Endothelial cell of umbilical vein (primary cell): Measurements from ENCODE around the gene RRP15. TPM values are rescaled to one million over a fixed set of nuclear protein-coding genes. Genes with fewer than 3 reads are reported as not detected.

ENCODE experiments used
- BruUV-seq: library from RNA; stranded (reverse); fragments of 400-500 nt; replicated peaks from 2 replicates; lab custom pipeline; 2021; lab: Mats Ljungman, UMichigan
- CTCF ChIA-PET: fragments of 300-600, 350-600 bp; sonication (Branson Sonifier 250); formaldehyde crosslinking; loops from one replicate; lab custom pipeline; 2021; ENCODE audit warnings: antibody characterized with exemption, inconsistent platforms; lab: Charles Lee
- POLR2A ChIA-PET: fragments of 300-600, 350-600 bp; sonication (Branson Sonifier 250); formaldehyde crosslinking; loops from one replicate; lab custom pipeline; 2021; ENCODE audit warnings: antibody characterized with exemption, inconsistent platforms; lab: Charles Lee
- DNase-seq: peaks from one replicate; pipeline ENCODE4 v3.0.0-alpha.2; 2011; ENCODE audit warnings: low read depth, low spot score
- FAIRE-seq: peaks from 2 replicates; lab custom pipeline; 2011; peaks lifted over from hg19 to GRCh38; lab: Jason Lieb, UNC
- H2AFZ ChIP-seq: 2 replicates; pipeline ENCODE4 v1.6.0; 2012; ENCODE audit warnings: low read depth, low read length, control low read depth, inconsistent platforms
- H3K27ac ChIP-seq: 2 replicates; pipeline ENCODE4 v1.5.1; 2011; ENCODE audit warnings: low read depth, mild to moderate bottlenecking, control low read depth, low read length, moderate library complexity; ENCODE audit not compliant: insufficient read depth
- H3K27me3 ChIP-seq, 2 experiments: 2 replicates each; pipeline versions ENCODE4 v1.6.0 to v1.6.1; 2011; ENCODE audit warnings: low read length in 2 of 2, mixed read lengths in 1 of 2; ENCODE audit not compliant: control insufficient read depth in 2 of 2, insufficient read depth in 2 of 2
- H3K36me3 ChIP-seq, 2 experiments: 2 replicates in 1 of 2; 3 replicates in 1 of 2; pipeline ENCODE4 v1.5.1; 2011; ENCODE audit warnings: low read length in 2 of 2, mild to moderate bottlenecking in 1 of 2, moderate library complexity in 1 of 2; ENCODE audit not compliant: control insufficient read depth in 2 of 2, insufficient read depth in 2 of 2; ENCODE audit errors: extremely low read depth in 1 of 2
- H3K4me1 ChIP-seq: 3 replicates; pipeline ENCODE4 v1.5.1; 2011; ENCODE audit warnings: mild to moderate bottlenecking, low read length; ENCODE audit not compliant: control insufficient read depth, insufficient read depth; ENCODE audit errors: extremely low read depth
- H3K4me2 ChIP-seq: 2 replicates; pipeline ENCODE4 v1.6.1; 2011; ENCODE audit warnings: low read length, control low read depth, mixed read lengths; ENCODE audit not compliant: insufficient read depth
- H3K4me3 ChIP-seq, 3 experiments: fragments of 200-600 bp in 1 of 3; sonication (generic), shearing (Covaris generic) in 1 of 3; replicated peaks in 1 of 3; 2 replicates each; pipeline ENCODE4 v1.5.1; 2011 to 2016; ENCODE audit warnings: control low read depth in 3 of 3, low read length in 3 of 3, mild to moderate bottlenecking in 2 of 3, inconsistent platforms in 1 of 3, low read depth in 1 of 3, moderate library complexity in 1 of 3; ENCODE audit not compliant: insufficient read depth in 1 of 3
- H3K79me2 ChIP-seq: 2 replicates; pipeline ENCODE4 v1.6.0; 2012; ENCODE audit warnings: low read length, inconsistent platforms; ENCODE audit not compliant: control insufficient read depth, insufficient read depth
- H3K9ac ChIP-seq: replicated peaks from 2 replicates; pipeline ENCODE3; 2011; ENCODE audit warnings: low read length, control low read depth; ENCODE audit not compliant: insufficient read depth; ENCODE audit errors: extremely low read depth
- H3K9me1 ChIP-seq: replicated peaks from 3 replicates; pipeline ENCODE4 v1.6.0; 2011; ENCODE audit warnings: mild to moderate bottlenecking, low read length; ENCODE audit not compliant: control insufficient read depth, insufficient read depth; ENCODE audit errors: extremely low read depth
- H3K9me3 ChIP-seq: replicated peaks from 2 replicates; pipeline ENCODE4 v1.5.1; 2012; ENCODE audit warnings: low read length, inconsistent platforms; ENCODE audit not compliant: control insufficient read depth, insufficient read depth
- H4K20me1 ChIP-seq: replicated peaks from 2 replicates; pipeline ENCODE3; 2011; ENCODE audit warnings: mild to moderate bottlenecking, low read length; ENCODE audit not compliant: control insufficient read depth, insufficient read depth; ENCODE audit errors: extremely low read depth
- FOS ChIP-seq: IDR thresholded peaks from 2 replicates; pipeline ENCODE4 v1.6.1; 2011; ENCODE audit warnings: mild to moderate bottlenecking, low read length, moderate library complexity, borderline replicate concordance; ENCODE audit not compliant: insufficient read depth
- GATA2 ChIP-seq: IDR thresholded peaks from 2 replicates; pipeline ENCODE4 v1.7.0; 2011; ENCODE audit warnings: low read depth, mild to moderate bottlenecking, moderate library complexity, mixed read lengths, low read length; ENCODE audit not compliant: insufficient read length, insufficient read depth
- JUN ChIP-seq: IDR thresholded peaks from 2 replicates; pipeline ENCODE4 v1.6.1; 2011; ENCODE audit warnings: borderline replicate concordance, low read depth; ENCODE audit not compliant: insufficient read length, insufficient read depth
- MYC ChIP-seq: IDR thresholded peaks from one replicate; pipeline ENCODE4 v1.6.1; 2011; ENCODE audit warnings: mild to moderate bottlenecking, low read depth, low read length
- POLR2A ChIP-seq: IDR thresholded peaks from 2 replicates; pipeline ENCODE4 v1.6.1; 2012; ENCODE audit warnings: low read depth, mild to moderate bottlenecking, control low read depth, low read length
- POLR2AphosphoS5 ChIP-seq: IDR thresholded peaks from 2 replicates; pipeline ENCODE4 v1.6.1; 2012; ENCODE audit warnings: low read depth, mild to moderate bottlenecking, control low read depth, low read length, moderate library complexity; ENCODE audit not compliant: insufficient read depth
- dilution Hi-C: fragments of 300-500 bp; cut with MboI; formaldehyde crosslinking; loops from one replicate; pipeline ENCODE4 v1.15.0; 2019; ENCODE audit warnings: low sequenced_read_pairs; ENCODE audit not compliant: extremely low pct_ligation_motif_present
- intact Hi-C: fragments of 100-400 bp; cut with micrococcal nuclease; formaldehyde crosslinking; loops from one replicate; pipeline ENCODE4 v1.10.0; 2022
- polyA plus RNA-seq, 4 experiments: library from polyadenylated mRNA; depleted of rRNA in 3 of 4; stranded (reverse) in 3 of 4; unstranded in 1 of 4; fragments of >200 nt; gene quantifications; 2 replicates each; pipeline versions ENCODE4 v1.2.1 to v1.2.3, GENCODE V29; 2011 to 2012; ENCODE audit warnings: missing spikeins in 1 of 4
- total RNA-seq: library from RNA; stranded (reverse); gene quantifications from 2 replicates; pipeline ENCODE4 v1.2.3, GENCODE V29; 2021
- TF ChIP-seq, protein P1 (sequence below), 2 donors: IDR thresholded peaks; 1 replicate in 1 of 2; 2 replicates in 1 of 2; pipeline ENCODE4 v1.5.1; 2011; ENCODE audit warnings: low read length in 2 of 2, mild to moderate bottlenecking in 2 of 2, moderate library complexity in 2 of 2, control low read depth in 1 of 2, inconsistent platforms in 1 of 2, low read depth in 1 of 2; ENCODE audit not compliant: insufficient read depth in 1 of 2; ENCODE audit errors: extremely low read depth in 1 of 2
- TF ChIP-seq, protein P2 (sequence below): IDR thresholded peaks from 2 replicates; pipeline ENCODE4 v1.6.1; 2011; ENCODE audit not compliant: insufficient read depth, insufficient read length

The RRP15 gene
- total and polyA plus RNA-seq, 2 donors (not counting 3 experiments of a cell fraction or from before 2014, with no cell fraction given): 1.0 to 17.3 TPM

DNA sequence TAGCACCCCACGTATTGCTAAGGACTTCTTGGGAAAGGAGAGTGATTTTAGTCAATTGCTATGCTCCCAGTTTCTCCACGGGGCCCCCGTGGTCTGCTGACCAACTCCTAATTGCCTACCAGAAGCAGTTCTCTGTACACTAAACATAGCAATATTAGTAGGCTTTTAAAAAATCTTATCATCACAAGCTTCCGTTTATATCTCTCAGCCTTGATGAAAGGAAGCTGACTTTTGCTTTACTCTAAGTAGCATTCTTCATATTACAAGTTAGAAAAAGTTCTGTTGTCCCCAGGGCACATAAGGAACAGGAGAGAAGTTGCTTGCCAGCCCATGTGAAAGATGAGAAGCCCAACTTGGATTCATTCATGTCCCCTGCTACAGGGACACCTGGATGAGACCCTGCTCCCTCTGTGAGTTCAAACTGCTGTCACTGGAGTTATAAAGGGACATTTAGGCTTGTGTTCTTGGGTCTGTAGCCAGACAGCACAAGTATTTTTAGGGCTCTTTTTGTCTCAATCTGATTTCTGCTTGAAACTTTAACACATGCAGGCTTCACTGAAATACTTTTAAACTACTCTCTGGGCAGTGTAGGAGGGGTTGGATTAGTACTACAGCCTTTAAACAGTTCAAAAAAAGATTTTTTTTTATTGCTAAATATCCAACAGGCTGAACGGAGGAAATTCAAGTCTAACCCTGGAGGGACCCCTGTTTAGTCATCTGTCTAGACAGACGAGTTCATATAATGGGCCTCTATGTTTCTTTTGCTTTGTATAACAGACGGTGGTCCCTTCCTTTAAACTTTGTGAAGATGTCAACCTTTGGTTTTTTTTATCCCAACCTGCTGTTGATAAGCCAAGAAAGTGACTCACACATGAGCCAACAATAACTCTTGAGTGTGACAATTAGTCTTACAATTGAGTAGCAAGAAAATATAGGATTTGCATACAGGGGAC is 89.6 kb downstream of the RRP15 start:
- no peaks in the 10 kb centered on the region for H3K9me1 ChIP-seq
- H3K36me3 ChIP-seq: no peaks in the 10 kb centered on the region
- H3K27me3 ChIP-seq: no peaks in the 10 kb centered on the region
- DNase-seq (peak; percentile 96), FAIRE-seq (peak; percentile 65)
- H2AFZ ChIP-seq: peak overlapping the region; percentile 14
- peak overlapping the region; percentile 67 for H3K4me2 ChIP-seq
- H3K9me3 ChIP-seq: no peaks in the 10 kb centered on the region
- no peaks in the 10 kb centered on the region for H4K20me1 ChIP-seq
- no peak overlapping the region for H3K4me3 ChIP-seq
- dilution Hi-C loops: no loop called here
- intact Hi-C loops: loop anchor here (1.0 to 5.0 kb wide), 7 partner anchors 9 to 953 kb away; no protein-coding TSS in a partner anchor
- ChIA-PET CTCF (interaction anchor here (1.9 kb wide), 1 partner anchor 183 kb away, joined by 4 read pairs; no protein-coding TSS in a partner anchor), POLR2A (no interaction called here)
- H3K9ac ChIP-seq: peak overlapping the region; percentile 90
- TSS peak; percentile 71 for BruUV-seq
- peak overlapping the region; percentile 97 for H3K27ac ChIP-seq
- H3K4me1 ChIP-seq: peaks cover 42% of the 10 kb centered on the region
- no peak for TF ChIP-seq POLR2A
- TF ChIP-seq POLR2AphosphoS5: peak; percentile 62
- TF ChIP-seq, protein P1, sequence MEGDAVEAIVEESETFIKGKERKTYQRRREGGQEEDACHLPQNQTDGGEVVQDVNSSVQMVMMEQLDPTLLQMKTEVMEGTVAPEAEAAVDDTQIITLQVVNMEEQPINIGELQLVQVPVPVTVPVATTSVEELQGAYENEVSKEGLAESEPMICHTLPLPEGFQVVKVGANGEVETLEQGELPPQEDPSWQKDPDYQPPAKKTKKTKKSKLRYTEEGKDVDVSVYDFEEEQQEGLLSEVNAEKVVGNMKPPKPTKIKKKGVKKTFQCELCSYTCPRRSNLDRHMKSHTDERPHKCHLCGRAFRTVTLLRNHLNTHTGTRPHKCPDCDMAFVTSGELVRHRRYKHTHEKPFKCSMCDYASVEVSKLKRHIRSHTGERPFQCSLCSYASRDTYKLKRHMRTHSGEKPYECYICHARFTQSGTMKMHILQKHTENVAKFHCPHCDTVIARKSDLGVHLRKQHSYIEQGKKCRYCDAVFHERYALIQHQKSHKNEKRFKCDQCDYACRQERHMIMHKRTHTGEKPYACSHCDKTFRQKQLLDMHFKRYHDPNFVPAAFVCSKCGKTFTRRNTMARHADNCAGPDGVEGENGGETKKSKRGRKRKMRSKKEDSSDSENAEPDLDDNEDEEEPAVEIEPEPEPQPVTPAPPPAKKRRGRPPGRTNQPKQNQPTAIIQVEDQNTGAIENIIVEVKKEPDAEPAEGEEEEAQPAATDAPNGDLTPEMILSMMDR (IDR thresholded peaks at IDR 0.05; ENCODE audit: extremely low read depth in 1 of 2, insufficient read depth in 1 of 2, low read depth in 1 of 2, low read length in 2 of 2): no peak
- TF ChIP-seq, protein P2, sequence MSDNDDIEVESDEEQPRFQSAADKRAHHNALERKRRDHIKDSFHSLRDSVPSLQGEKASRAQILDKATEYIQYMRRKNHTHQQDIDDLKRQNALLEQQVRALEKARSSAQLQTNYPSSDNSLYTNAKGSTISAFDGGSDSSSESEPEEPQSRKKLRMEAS: no peak
- TF ChIP-seq JUN: peak; percentile 71
- TF ChIP-seq GATA2: peak; percentile 65
- peak; percentile 84 for TF ChIP-seq FOS
- no peak for TF ChIP-seq MYC
- H3K79me2 ChIP-seq: no peaks in the 10 kb centered on the region
